Measurements from ENCODE around the gene NELL1.

DNA sequence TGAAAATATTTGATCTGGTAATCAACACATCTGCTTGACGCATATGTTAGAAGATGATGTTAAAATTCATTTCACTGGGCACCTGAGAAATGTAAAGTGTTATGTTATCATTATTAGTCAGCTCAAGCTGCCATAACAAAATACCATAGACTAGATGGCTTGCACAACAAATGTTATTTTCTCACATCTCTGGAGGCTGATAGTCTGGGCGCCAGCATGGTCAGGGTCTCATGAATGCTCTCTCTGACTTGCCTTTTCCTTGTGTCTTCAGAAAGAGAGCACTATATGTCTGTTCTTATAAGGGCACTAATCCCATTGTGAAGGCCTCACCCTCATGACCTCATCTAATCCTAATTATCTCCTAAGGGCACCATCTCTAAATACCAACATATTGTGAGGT, 435.3 kb downstream of the NELL1 start:
- no peak for TF ChIP-seq EZH2 (IDR thresholded peaks at IDR 0.05)
- no peak for TF ChIP-seq POLR2AphosphoS5 (IDR thresholded peaks at IDR 0.05; ENCODE audit: borderline replicate concordance, low read depth, low read length)
- no peak for TF ChIP-seq FOXP2 (optimal IDR thresholded peaks at IDR 0.05; ENCODE audit: control extremely low read depth, extremely low read length, insufficient read depth)

Measured in SK-N-MC (cell line).